Tibial nerve (tissue), 4 donors: ENCODE data around the gene CCDC152. TPM values are rescaled to one million over a fixed set of nuclear protein-coding genes. Genes with fewer than 3 reads are reported as not detected.
A peak's percentile ranks its signal among the peaks of the same experiment; 100 is the strongest.

ENCODE experiments used
- DNase-seq, 2 donors: peaks; one replicate each; pipeline ENCODE4 v3.0.0-alpha.2; 2019; ENCODE audit warnings: low spot score in 2 of 2
- H3K27ac ChIP-seq, 4 donors: fragments of 200-600 bp; sonication (generic) in 3 of 4; one replicate each; pipeline ENCODE4 v1.5.1; 2017 to 2019; ENCODE audit warnings: mild to moderate bottlenecking in 1 of 4
- H3K27me3 ChIP-seq, 2 donors: fragments of 200-600 bp; sonication (generic) in 1 of 2; one replicate each; pipeline versions ENCODE4 v1.5.1 to v1.6.0; 2017 to 2019
- H3K36me3 ChIP-seq, 3 donors: fragments of 200-600 bp; sonication (generic); one replicate each; pipeline ENCODE4 v1.5.1; 2018 to 2019
- H3K4me1 ChIP-seq, 4 donors: fragments of 200-600 bp; sonication (generic) in 3 of 4; one replicate each; pipeline ENCODE4 v1.5.1; 2017 to 2019
- H3K4me3 ChIP-seq, 4 donors: fragments of 200-600 bp; sonication (generic) in 3 of 4; one replicate each; pipeline ENCODE4 v1.5.1; 2017 to 2019; ENCODE audit warnings: mild to moderate bottlenecking in 1 of 4, moderate library complexity in 1 of 4
- H3K9me3 ChIP-seq, 4 donors: fragments of 200-600 bp; sonication (generic) in 3 of 4; one replicate each; pipeline ENCODE4 v1.5.1; 2017 to 2019
- EP300 ChIP-seq, 2 donors: sonication (generic); formaldehyde crosslinking; IDR thresholded peaks; one replicate each; pipeline ENCODE4 v1.6.1; 2017; ENCODE audit warnings: antibody characterized with exemption in 2 of 2, mild to moderate bottlenecking in 1 of 2
- POLR2A ChIP-seq, 2 donors: fragments of 450-650 bp; IDR thresholded peaks; one replicate each; pipeline ENCODE4 v1.6.1; 2017; ENCODE audit warnings: antibody characterized with exemption in 2 of 2, mild to moderate bottlenecking in 2 of 2, moderate library complexity in 2 of 2
- WGBS, 2 donors: methylation state at CpG; one replicate each; pipeline ENCODE4 v1.1.5; 2018; 5-methylcytosine and 5-hydroxymethylcytosine counted together
- total RNA-seq, 4 donors: library from RNA; depleted of rRNA; stranded (reverse); fragments of >200 nt; gene quantifications; one replicate each; pipeline ENCODE4 v1.1.0, GENCODE V29; 2016
- TF ChIP-seq, protein P1 (sequence below), 5 experiments: fragments of 200-600 bp in 3 of 5; fragments of 450-650 bp in 2 of 5; sonication (generic) in 3 of 5; IDR thresholded peaks; one replicate each; pipeline ENCODE4 v1.5.1; 2016 to 2019; ENCODE audit warnings: antibody characterized with exemption in 5 of 5, mild to moderate bottlenecking in 3 of 5, moderate library complexity in 2 of 5

CCDC152 gene, protein sequence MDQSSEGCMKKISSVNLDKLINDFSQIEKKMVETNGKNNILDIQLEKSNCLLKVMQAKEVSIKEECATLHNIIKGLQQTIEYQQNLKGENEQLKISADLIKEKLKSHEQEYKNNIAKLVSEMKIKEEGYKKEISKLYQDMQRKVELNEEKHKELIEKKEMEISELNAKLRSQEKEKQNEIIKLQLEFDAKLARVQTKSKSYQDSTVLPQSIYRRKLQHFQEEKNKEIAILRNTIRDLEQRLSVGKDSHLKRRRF
- 1 to 10 TPM; 2.6 to 3.9 (median 3.0) TPM for total RNA-seq

DNA sequence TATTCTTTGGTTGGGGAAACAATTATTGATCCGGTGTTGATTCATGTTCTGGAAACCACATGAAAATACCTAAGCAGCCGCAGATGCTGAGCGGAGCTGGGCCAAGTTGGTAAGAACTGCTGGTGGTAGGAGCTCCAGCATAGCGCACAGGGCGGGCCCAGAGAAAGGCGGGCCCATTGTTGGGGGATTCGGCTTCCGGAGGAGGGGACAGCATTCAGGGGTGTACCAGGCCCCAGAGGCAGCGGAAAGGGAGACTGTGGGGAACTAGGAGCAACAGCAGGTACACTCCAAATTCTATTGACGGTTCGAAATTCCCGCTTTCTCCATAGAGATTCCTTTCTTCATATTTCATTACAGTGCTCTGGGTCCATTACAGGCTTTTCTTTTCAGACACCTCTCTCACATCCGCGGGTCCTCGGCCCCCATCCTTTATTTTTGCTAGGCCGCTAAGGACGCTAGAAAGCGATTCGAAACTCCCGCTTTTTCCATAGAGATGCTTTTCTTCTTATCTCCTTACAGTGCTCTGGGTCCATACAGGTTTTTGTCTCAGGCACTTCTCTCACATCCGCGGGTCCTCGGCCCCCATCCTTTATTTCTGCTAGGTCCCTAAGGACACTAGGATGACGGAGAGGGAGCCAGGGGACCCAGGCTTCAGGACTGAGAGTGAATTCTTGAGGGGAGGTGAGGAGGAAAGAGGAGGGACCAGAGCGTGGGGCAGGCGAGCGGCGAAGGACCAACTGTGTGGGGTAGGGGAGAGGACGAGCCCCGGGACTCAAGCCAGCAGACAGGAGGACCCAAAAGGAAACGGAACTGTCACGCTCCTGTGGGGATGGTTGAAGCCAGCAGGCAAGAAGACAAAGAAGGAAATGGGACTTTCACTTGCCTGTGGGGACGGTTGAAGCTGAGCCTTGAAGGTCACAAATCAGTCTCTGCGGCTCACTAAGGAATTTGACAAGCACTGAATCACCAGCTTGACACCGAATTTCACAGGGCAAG, at the start of gene CCDC152:
Gene CCDC152 (plus strand): TSS at position 213 of the 996 bp plus-strand sequence. CDS start 2,304 bp downstream, outside the sequence.
- peaks cover 0 to 6% (median 2%) of the 10 kb centered on the region in 4 donors for H3K4me1 ChIP-seq
- no peaks in the 10 kb centered on the region for H3K9me3 ChIP-seq
- no peaks in the 10 kb centered on the region for H3K27me3 ChIP-seq
- peak within 1 kb of the TSS; percentile 0 to 47 (median 42) for H3K4me3 ChIP-seq
- H3K36me3 ChIP-seq, result no peaks in the 10 kb centered on the region
- DNase-seq, result no peak
- 23 to 30% methylated on average over 35 of the region's 35 CpGs for WGBS, 2 donors
- TF ChIP-seq, protein P1, sequence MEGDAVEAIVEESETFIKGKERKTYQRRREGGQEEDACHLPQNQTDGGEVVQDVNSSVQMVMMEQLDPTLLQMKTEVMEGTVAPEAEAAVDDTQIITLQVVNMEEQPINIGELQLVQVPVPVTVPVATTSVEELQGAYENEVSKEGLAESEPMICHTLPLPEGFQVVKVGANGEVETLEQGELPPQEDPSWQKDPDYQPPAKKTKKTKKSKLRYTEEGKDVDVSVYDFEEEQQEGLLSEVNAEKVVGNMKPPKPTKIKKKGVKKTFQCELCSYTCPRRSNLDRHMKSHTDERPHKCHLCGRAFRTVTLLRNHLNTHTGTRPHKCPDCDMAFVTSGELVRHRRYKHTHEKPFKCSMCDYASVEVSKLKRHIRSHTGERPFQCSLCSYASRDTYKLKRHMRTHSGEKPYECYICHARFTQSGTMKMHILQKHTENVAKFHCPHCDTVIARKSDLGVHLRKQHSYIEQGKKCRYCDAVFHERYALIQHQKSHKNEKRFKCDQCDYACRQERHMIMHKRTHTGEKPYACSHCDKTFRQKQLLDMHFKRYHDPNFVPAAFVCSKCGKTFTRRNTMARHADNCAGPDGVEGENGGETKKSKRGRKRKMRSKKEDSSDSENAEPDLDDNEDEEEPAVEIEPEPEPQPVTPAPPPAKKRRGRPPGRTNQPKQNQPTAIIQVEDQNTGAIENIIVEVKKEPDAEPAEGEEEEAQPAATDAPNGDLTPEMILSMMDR (IDR thresholded peaks at IDR 0.05), result no peak
- no peak for TF ChIP-seq EP300 (IDR thresholded peaks at IDR 0.05)
- TF ChIP-seq POLR2A (IDR thresholded peaks at IDR 0.05), result no peak
- no peak within 1 kb of the TSS for H3K27ac ChIP-seq

DNA sequence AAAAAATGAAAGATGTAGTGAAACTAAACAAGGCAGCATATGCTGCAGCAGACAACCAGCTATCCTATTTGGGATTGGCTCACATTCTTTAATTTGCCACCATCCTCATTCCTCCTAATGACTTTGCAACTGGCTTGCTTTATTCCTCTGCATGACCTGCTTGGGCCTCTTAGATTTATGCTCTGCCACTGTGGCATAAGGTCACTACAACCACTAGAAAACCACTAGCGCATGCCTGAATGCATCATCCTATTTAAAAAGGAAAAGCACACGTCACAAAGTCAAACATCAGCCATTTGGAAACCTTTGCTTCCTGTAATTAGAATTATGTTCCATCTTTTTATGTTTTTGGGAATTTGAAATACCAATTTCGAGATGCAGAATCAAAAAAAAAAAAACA, 40.8 kb upstream of the CCDC152 start:
- Histone ChIP-seq H3K4me3 (no peak overlapping the region), H3K9me3 (no peaks in the 10 kb centered on the region), H3K4me1 (no peaks in the 10 kb centered on the region), H3K27ac (no peak overlapping the region), H3K27me3 (no peaks in the 10 kb centered on the region), H3K36me3 (peaks cover 0 to 7% (median 0%) of the 10 kb centered on the region in 3 donors)
- no peak for DNase-seq
- TF ChIP-seq EP300 (IDR thresholded peaks at IDR 0.05), result no peak
- TF ChIP-seq, protein P1 (IDR thresholded peaks at IDR 0.05), result no peak
- no peak for TF ChIP-seq POLR2A (IDR thresholded peaks at IDR 0.05)
- 60 to 67% methylated on average over 3 of the region's 3 CpGs for WGBS, 2 donors

DNA sequence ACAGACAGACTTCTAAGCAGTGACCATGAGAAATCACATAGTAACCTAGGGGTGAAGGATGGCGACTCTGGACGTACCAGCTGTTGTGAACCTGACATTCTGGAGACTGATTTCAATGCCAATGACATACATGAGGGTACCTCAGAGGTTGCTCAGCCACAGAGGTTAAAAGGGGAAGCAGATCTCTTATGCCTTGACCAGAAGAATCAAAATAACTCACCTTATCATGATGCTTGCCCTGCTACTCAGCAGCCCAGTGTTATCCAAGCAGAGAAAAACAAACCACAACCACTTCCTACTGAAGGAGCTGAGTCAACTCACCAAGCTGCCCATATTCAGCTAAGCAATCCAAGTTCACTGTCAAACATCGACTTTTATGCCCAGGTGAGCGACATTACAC, 38.0 kb upstream of the CCDC152 start:
- Histone ChIP-seq H3K36me3 (peaks cover 0 to 7% (median 0%) of the 10 kb centered on the region in 3 donors), H3K27me3 (no peaks in the 10 kb centered on the region), H3K4me1 (no peaks in the 10 kb centered on the region), H3K27ac (no peak overlapping the region), H3K4me3 (no peak overlapping the region), H3K9me3 (no peaks in the 10 kb centered on the region)
- no peak for DNase-seq
- TF ChIP-seq, protein P1 (IDR thresholded peaks at IDR 0.05), result no peak
- TF ChIP-seq EP300 (IDR thresholded peaks at IDR 0.05) (no peak), POLR2A (IDR thresholded peaks at IDR 0.05) (no peak)
- 58 to 69% methylated on average over 4 of the region's 4 CpGs for WGBS, 2 donors

- TF ChIP-seq POLR2A (IDR thresholded peaks at IDR 0.05) (no peak), EP300 (IDR thresholded peaks at IDR 0.05) (no peak)
- TF ChIP-seq, protein P1 (IDR thresholded peaks at IDR 0.05), result no peak
- Histone ChIP-seq H3K27me3 (no peaks in the 10 kb centered on the region), H3K36me3 (peaks cover 0 to 7% (median 0%) of the 10 kb centered on the region in 3 donors), H3K4me3 (no peak overlapping the region), H3K4me1 (no peaks in the 10 kb centered on the region), H3K9me3 (no peaks in the 10 kb centered on the region), H3K27ac (no peak overlapping the region)
- WGBS, 2 donors, result 66 to 71% methylated on average over 2 of the region's 2 CpGs
- no peak for DNase-seq
Measured at GRCh38 chr5:42719034-42719433, 37.6 kb upstream of the CCDC152 start.
